Measurements from ENCODE around the gene NRG2.

GRCh38 chr5:140038373-140038957, 4.6 kb downstream of the NRG2 start:
- TF ChIP-seq CTCF (IDR thresholded peaks at IDR 0.05 in 2 of 3, conservative IDR thresholded peaks at IDR 0.05 in 1 of 3; ENCODE audit: borderline replicate concordance in 1 of 3, insufficient read depth in 1 of 3, low read depth in 2 of 3, low read length in 2 of 3) (no peak), CEBPB (IDR thresholded peaks at IDR 0.05; ENCODE audit: low read depth) (no peak), ZFX (IDR thresholded peaks at IDR 0.05) (no peak), SP1 (IDR thresholded peaks at IDR 0.05; ENCODE audit: low read depth) (no peak)
